Measurements from ENCODE around the gene MSX2.

Gene MSX2

GRCh38 chr5:174767670-174768069 is 43.3 kb downstream of the MSX2 start:
- H3K4me3 ChIP-seq = no peak overlapping the region
- peaks cover 0 to 6% of the 10 kb centered on the region in 2 donors for H3K27me3 ChIP-seq
- H3K9me3 ChIP-seq = no peaks in the 10 kb centered on the region
- no peaks in the 10 kb centered on the region for H3K36me3 ChIP-seq
- no peak for DNase-seq
- TF ChIP-seq, protein P1, sequence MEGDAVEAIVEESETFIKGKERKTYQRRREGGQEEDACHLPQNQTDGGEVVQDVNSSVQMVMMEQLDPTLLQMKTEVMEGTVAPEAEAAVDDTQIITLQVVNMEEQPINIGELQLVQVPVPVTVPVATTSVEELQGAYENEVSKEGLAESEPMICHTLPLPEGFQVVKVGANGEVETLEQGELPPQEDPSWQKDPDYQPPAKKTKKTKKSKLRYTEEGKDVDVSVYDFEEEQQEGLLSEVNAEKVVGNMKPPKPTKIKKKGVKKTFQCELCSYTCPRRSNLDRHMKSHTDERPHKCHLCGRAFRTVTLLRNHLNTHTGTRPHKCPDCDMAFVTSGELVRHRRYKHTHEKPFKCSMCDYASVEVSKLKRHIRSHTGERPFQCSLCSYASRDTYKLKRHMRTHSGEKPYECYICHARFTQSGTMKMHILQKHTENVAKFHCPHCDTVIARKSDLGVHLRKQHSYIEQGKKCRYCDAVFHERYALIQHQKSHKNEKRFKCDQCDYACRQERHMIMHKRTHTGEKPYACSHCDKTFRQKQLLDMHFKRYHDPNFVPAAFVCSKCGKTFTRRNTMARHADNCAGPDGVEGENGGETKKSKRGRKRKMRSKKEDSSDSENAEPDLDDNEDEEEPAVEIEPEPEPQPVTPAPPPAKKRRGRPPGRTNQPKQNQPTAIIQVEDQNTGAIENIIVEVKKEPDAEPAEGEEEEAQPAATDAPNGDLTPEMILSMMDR (IDR thresholded peaks at IDR 0.05) = no peak
- no peaks in the 10 kb centered on the region for H3K4me1 ChIP-seq
- intact Hi-C loops (cut with DNase I; ENCODE audit: low total_unique reads) = no loop called here
- no peak overlapping the region for H3K27ac ChIP-seq

DNA sequence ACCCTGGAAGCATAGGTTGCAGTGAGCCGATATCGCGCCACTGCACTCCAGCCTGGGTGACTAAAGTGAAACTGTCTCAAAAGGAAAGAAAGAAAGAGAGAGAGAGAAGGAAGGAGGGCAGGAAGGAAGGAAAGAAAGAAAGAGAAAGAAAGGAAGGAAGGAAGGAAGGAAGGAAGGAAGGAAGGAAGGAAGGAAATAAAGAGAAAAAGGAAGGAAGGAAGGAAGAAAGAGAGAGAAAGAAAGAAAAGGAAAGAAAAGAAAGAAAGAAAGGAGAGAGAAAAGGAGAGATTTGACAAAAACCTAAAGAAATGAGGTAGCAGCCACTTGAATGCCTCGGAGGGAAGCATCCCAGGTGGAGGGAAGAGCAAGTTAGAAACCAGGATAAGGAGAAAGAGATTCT is 44.6 kb downstream of the MSX2 start:
- TF ChIP-seq, protein P1 (IDR thresholded peaks at IDR 0.05) = no peak
- no peak overlapping the region for H3K4me3 ChIP-seq
- intact Hi-C loops (cut with DNase I; ENCODE audit: low total_unique reads) = no loop called here
- no peaks in the 10 kb centered on the region for H3K4me1 ChIP-seq
- no peaks in the 10 kb centered on the region for H3K9me3 ChIP-seq
- no peak for DNase-seq
- H3K27me3 ChIP-seq = peaks cover 0 to 9% of the 10 kb centered on the region in 2 donors
- H3K36me3 ChIP-seq = no peaks in the 10 kb centered on the region
- H3K27ac ChIP-seq = no peak overlapping the region

GRCh38 chr5:174773371-174773770 is 49.0 kb downstream of the MSX2 start:
- H3K36me3 ChIP-seq = no peaks in the 10 kb centered on the region
- no peak for DNase-seq
- H3K4me3 ChIP-seq = no peak overlapping the region
- H3K27ac ChIP-seq = no peak overlapping the region
- no peaks in the 10 kb centered on the region for H3K4me1 ChIP-seq
- TF ChIP-seq, protein P1 (IDR thresholded peaks at IDR 0.05) = no peak
- H3K9me3 ChIP-seq = no peaks in the 10 kb centered on the region
- intact Hi-C loops (cut with DNase I; ENCODE audit: low total_unique reads) = no loop called here
- peaks cover 0 to 16% of the 10 kb centered on the region in 2 donors for H3K27me3 ChIP-seq

DNA sequence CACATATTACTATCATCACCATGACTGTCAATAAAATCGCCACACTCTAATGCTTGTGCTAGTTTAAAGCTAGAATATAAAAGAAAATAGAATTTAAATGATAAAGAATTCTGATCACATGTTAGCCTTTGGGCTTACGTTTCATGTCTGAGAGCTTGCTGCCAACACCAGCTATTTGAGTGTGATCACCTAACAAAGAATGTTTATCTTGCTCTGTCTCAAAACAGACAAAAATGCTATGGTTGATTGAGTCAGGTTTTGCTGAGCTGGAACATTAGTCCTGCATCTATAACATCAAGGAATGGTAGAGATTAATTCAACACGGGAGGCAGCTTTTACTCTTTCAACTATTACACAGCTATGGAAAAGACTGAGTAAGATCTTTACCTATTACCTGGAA is 50.7 kb downstream of the MSX2 start:
- no peak for DNase-seq
- Histone ChIP-seq H3K4me1 (no peaks in the 10 kb centered on the region), H3K9me3 (no peaks in the 10 kb centered on the region), H3K27ac (no peak overlapping the region), H3K4me3 (no peak overlapping the region), H3K27me3 (peaks cover 0 to 16% of the 10 kb centered on the region in 2 donors), H3K36me3 (no peaks in the 10 kb centered on the region)
- intact Hi-C loops (cut with DNase I; ENCODE audit: low total_unique reads) = no loop called here
- TF ChIP-seq, protein P1 (IDR thresholded peaks at IDR 0.05) = no peak

DNA sequence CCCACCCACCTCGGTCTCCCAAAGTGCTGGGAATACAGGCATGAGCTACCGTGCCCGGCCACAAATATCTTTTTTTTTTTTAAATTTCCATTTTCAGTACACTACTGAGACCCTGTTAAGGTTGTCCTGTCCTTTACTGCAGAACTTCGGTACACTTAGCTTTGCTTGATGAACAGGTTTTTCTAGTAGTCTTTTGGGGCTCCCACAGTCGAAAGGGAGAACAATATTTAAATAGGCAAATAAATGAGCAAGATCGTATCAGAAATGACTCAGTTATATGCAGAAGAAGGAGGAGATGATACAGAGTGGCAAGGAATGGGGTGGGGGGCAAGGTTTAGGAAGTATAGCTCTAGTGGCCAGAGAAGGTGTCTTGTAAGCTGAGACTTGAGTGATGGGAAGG is 52.7 kb downstream of the MSX2 start:
- Histone ChIP-seq H3K27me3 (peaks cover 0 to 10% of the 10 kb centered on the region in 2 donors), H3K4me3 (no peak overlapping the region), H3K36me3 (no peaks in the 10 kb centered on the region), H3K27ac (no peak overlapping the region), H3K4me1 (no peaks in the 10 kb centered on the region), H3K9me3 (no peaks in the 10 kb centered on the region)
- DNase-seq = no peak
- TF ChIP-seq, protein P1 (IDR thresholded peaks at IDR 0.05) = no peak
- intact Hi-C loops (cut with DNase I; ENCODE audit: low total_unique reads) = no loop called here

GRCh38 chr5:174777583-174777982 is 53.2 kb downstream of the MSX2 start:
- TF ChIP-seq, protein P1 (IDR thresholded peaks at IDR 0.05) = no peak
- Histone ChIP-seq H3K27me3 (peaks cover 0 to 10% of the 10 kb centered on the region in 2 donors), H3K9me3 (no peaks in the 10 kb centered on the region), H3K4me1 (no peaks in the 10 kb centered on the region), H3K36me3 (no peaks in the 10 kb centered on the region), H3K4me3 (no peak overlapping the region), H3K27ac (no peak overlapping the region)
- intact Hi-C loops (cut with DNase I; ENCODE audit: low total_unique reads) = no loop called here
- DNase-seq = no peak
